ENCODE data around the gene SOX6.
A peak's percentile ranks its signal among the peaks of the same experiment; 100 is the strongest.

Gene SOX6

GRCh38 chr11:15957234-15957633 lies 399.1 kb downstream of the SOX6 start:
- TF ChIP-seq CTCF (IDR thresholded peaks at IDR 0.05; ENCODE audit: low read depth, low read length), result no peak
- no peak overlapping the region for H3K4me3 ChIP-seq (replicated peaks in 1 of 2; ENCODE audit: low read depth in 2 of 2, low read length in 2 of 2)
- no peak for DNase-seq (ENCODE audit: low read depth in 2 of 2)

- DNase-seq (ENCODE audit: low read depth in 2 of 2), result no peak
- no peak for TF ChIP-seq CTCF (IDR thresholded peaks at IDR 0.05; ENCODE audit: low read depth, low read length)
- no peak overlapping the region for H3K4me3 ChIP-seq (replicated peaks in 1 of 2; ENCODE audit: low read depth in 2 of 2, low read length in 2 of 2)
These were observed 400.0 kb downstream of the SOX6 start for GRCh38 chr11:15956302-15956701.

GRCh38 chr11:15955595-15955994 lies 400.8 kb downstream of the SOX6 start:
- DNase-seq (ENCODE audit: low read depth in 2 of 2), result peak in 1 of 2 donors; percentile 19
- H3K4me3 ChIP-seq (replicated peaks in 1 of 2; ENCODE audit: low read depth in 2 of 2, low read length in 2 of 2), result no peak overlapping the region
- no peak for TF ChIP-seq CTCF (IDR thresholded peaks at IDR 0.05; ENCODE audit: low read depth, low read length)

- no peak for DNase-seq (ENCODE audit: low read depth in 2 of 2)
- TF ChIP-seq CTCF (IDR thresholded peaks at IDR 0.05; ENCODE audit: low read depth, low read length), result no peak
- no peak overlapping the region for H3K4me3 ChIP-seq (replicated peaks in 1 of 2; ENCODE audit: low read depth in 2 of 2, low read length in 2 of 2)
These were observed 408.4 kb downstream of the SOX6 start for GRCh38 chr11:15947681-15948648.

GRCh38 chr11:15945726-15946125 lies 410.6 kb downstream of the SOX6 start:
- TF ChIP-seq CTCF (IDR thresholded peaks at IDR 0.05; ENCODE audit: low read depth, low read length), result no peak
- DNase-seq (ENCODE audit: low read depth in 2 of 2), result no peak
- no peak overlapping the region for H3K4me3 ChIP-seq (replicated peaks in 1 of 2; ENCODE audit: low read depth in 2 of 2, low read length in 2 of 2)

- DNase-seq (ENCODE audit: low read depth in 2 of 2), result no peak
- TF ChIP-seq CTCF (IDR thresholded peaks at IDR 0.05; ENCODE audit: low read depth, low read length), result no peak
These were observed 411.9 kb downstream of the SOX6 start for GRCh38 chr11:15944460-15944859.

More at GRCh38 chr11:15944460-15944859, 411.9 kb downstream of the SOX6 start:
- no peak overlapping the region for H3K4me3 ChIP-seq (replicated peaks in 1 of 2; ENCODE audit: low read depth in 2 of 2, low read length in 2 of 2)

All from cardiac fibroblast (primary cell).